CMK (cell line): ENCODE data around the gene DKKL1.

ENCODE experiments used
- DNase-seq: peaks from one replicate; pipeline ENCODE4 v3.0.0-alpha.2; 2010; ENCODE audit warnings: low read depth

The DKKL1 gene

GRCh38 chr19:49338023-49338677 is 25.5 kb upstream of the DKKL1 start:
- no peak for DNase-seq

DNA sequence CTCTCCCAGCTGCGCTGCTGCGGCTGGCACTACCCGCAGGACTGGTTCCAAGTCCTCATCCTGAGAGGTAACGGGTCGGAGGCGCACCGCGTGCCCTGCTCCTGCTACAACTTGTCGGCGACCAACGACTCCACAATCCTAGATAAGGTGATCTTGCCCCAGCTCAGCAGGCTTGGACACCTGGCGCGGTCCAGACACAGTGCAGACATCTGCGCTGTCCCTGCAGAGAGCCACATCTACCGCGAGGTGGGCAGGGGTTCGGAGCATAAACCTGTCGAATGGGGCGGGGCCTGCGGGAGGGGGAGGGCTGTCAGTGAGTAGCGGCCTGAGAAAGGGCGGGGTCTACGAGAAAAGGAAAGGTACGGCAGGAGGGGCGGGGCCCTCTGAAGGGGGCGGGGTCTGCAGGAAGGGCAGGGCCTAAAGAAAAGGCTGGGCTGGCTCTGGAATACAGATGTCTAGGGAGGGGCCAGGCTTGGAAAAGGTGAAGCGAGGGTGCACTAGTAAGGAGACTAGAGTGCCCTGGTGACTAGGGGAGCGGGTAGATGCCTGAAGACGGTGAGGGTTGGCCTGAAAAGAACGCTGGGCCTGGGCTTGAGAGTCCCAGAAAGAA is 24.9 kb upstream of the DKKL1 start:
- DNase-seq: no peak

GRCh38 chr19:49339301-49340068 is 24.2 kb upstream of the DKKL1 start:
- DNase-seq: no peak

DNA sequence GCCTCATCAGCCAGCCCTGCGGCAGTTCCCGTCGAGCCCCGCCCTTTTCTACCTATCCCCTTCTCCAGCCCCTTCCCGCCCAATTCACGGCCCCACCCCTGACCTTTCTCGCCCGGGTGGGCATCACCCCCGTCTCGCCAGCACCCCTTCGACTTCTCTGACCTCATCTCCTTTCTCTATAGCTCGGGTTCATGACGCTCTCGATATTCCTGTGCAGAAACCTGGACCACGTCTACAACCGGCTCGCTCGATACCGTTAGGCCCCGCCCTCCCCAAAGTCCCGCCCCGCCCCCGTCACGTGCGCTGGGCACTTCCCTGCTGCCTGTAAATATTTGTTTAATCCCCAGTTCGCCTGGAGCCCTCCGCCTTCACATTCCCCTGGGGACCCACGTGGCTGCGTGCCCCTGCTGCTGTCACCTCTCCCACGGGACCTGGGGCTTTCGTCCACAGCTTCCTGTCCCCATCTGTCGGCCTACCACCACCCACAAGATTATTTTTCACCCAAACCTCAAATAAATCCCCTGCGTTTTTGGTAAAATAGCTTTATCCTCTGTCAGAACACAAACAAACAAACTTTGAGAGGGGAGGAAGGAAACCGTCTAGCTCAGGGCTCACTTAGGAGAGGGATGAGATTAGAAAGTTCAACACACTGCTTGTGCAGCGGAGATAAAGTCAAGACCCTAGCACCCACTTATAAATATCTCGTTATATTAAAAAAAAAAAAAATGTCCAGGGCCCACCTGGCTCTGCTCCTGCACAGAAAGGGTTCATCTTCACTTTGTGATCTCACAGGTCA is 23.4 kb upstream of the DKKL1 start:
- no peak for DNase-seq

DNA sequence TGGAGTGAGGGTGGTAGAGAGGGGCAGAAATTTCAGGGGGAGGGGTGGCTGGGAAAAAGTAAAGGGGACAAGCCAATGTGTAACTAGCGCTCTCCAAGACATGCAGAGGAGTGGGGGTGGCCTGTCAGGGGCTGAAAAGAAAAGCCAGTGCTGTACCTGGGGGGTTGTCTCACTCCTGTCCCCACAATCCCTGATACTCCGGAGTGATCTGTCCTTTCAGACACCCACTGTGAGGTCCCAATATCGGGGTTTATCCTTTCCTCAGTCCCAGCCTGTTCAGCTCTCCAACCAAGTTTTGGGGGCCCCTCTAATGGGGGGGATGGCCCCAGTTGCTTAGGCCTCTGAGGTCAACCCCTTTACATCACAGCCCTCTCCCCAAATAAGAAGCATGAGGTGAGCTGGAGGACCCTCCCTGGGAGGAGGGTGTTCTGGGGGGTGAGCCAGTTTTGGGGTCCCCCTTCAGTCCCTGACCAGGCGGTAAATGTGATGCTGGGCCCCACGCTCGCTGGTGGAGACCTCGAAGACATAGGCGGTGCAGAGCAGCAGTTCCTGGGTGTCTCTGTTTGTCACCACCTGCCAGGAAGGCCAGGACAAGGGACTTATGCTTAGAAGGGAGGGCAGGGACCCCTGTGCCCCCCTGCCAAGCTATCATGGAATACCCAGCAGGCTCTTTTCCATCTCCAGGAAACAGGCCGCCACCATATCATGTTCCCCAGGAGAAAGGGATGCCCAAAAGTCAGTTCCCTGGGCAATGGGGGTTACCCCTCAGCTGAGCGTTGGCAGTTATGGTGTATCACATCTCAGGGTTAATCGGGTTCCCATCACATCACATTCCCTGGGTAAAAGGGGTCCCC is 22.6 kb upstream of the DKKL1 start:
- no peak for DNase-seq

- no peak for DNase-seq
Observed at GRCh38 chr19:49342291-49342721, 21.4 kb upstream of the DKKL1 start.

DNA sequence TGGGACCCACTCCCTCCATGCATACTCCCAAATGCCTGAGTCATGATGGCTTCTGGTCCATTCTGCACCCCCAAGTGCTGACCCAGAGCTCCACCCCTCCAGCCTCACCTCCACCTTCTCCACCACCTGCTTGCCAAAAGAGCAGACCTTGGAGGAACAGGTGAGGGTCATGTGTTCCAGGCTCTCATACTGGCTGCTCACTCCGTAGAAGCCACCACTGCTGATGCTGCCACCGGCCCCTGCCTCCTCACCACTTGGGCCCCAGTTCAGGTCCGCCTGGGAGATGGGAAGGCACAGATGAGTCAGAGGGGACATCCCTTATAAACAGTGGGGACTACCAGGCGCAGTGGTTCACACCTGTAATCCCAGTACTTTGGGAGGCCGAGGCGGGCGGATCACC is 20.6 kb upstream of the DKKL1 start:
- DNase-seq: no peak

DNA sequence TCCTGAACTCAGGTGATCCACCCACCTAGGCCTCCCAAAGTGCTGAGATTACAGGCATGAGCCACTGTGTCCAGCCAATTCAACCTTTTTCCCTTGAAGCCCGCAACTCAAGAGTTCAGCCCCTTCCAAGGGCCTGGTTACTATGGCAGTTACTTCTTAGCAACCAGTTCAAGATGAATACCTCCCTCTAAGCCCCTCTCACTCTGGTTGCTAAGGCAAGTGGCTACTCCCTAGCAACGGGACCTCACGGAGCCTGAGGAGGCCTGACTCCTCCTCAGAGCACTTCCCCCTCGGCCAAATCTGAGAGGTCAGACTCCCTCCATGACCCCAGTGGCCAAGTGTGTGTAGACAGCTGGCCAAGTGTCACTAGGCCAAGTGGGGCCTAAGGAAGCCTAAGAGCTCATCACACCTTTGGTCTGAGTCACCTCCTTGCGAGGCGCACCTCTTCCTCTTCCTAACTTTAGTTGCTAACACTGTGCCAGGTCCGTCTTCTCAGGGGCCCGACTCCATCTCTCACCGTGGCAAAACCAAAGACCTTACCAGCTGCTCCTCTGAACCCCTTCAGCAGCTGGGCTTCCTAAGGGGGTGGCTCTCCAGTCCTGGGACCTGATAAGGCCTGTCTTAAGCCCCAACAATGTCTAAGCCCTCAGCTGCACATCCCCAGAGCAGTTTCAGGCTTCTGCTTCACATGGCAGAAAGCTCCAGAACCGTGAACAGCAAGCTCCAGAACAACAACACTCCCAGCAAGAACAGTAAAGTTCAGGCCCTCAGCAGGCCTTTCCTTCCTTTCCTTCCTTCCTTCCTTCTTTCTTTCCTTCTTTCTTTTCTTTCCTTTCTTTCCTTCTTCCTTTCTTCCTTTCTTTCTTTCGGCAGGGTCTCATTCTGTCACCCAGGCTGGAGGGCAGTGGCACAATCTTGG is 18.9 kb upstream of the DKKL1 start:
- DNase-seq: no peak

DNA sequence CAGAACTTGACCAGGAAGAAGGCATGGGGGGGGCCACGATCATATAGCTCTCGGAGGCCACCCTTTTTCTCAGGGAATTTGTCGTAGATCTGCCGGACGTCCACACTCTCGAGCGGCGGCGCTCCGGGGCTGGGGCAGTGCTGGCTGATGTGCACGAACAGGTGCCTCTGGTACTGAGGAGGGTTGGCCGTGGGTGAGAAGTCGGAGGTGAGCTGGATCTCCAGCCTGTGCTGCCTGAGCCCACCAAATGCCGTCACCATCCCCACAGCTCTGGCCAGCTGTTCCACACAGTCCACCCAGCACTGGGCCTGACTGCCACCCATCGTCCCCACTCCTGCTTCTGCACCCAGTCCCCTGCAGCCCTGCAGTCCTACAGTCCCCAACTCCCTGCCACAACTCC is 16.5 kb upstream of the DKKL1 start:
- no peak for DNase-seq

- DNase-seq: no peak
Observed at GRCh38 chr19:49347835-49348234, 15.8 kb upstream of the DKKL1 start.

DNA sequence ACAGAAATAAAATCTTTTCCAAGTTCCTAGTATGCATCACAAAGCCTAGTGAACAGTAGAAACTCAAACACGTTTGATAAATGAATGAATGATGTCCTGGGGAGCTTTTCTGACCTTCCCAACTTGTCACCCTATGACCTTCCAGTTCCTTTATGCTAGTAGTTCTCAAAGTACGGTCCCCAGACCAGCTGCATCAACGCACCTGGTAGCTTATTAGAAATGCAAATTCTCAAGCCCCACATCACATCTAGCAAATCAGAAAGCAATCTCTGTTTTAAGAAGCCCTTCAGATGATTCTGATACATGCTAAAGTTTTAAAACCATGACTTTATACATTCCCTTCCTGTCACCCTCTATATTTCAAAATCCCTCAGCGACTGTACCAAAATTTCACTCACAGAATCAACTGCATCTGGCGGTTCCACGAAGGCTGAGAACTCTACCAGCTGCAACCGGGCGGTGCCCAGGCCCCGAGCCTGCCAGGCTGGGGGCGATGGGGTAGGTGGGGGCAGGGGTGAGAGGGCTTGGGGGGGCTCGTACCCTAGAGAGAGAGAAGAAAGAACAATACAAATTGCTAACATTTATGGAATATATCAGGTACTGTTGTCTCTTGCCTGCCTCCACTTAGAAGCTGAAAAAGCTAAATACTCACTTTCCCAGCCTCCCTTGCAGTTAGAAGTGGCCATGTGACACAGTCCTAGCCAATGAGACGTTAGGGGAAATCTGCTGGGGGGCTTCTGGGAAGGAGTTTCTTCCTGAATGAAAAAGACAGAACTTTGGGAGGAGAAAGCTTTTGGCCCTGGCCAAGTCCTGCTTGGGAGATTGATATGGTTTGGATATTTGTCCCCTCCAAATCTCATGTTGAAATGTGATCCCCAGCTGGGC is 15.1 kb upstream of the DKKL1 start:
- no peak for DNase-seq

- DNase-seq: no peak
Observed at GRCh38 chr19:49349567-49349966, 14.1 kb upstream of the DKKL1 start.

- no peak for DNase-seq
Observed at GRCh38 chr19:49355909-49356353, 7.7 kb upstream of the DKKL1 start.

DNA sequence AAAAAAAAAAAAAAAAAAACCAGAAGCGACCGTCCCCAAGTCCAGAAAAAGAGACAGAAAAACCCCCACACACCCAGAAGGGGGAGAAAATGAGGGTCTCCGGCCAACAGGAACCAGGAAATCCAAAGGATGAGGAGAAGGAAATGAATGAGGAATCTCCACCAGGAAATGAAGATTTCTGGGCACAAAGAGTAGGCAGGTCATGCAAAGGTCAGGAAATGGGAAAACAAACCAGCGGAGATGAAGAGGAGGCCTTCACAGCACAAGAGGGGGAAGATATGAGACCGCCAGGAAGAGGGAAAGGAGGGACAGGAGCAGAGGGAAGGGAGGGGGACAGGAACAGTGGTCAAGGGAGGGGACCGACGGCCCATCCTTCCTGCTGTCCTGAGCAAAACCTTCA is 7.3 kb upstream of the DKKL1 start:
- no peak for DNase-seq

DNA sequence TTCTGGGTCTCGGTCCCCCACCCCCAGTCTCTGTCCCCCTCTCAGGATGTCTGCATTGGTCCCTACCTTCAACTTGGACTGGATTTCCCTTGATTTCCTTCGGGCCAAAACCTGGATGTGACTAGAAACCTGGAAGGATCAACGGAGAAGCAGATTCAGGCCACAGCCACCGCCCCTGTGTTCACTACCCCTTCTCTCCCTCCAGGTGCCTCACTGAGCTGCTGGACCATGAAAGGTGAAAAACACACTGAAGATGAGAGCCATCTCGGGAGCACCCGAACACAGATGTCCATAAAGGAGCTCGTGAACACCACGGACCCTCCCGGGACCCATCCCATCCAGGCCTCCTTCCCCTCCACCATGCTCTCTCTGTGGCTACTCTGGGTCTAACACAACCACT is 6.5 kb upstream of the DKKL1 start:
- no peak for DNase-seq

DNA sequence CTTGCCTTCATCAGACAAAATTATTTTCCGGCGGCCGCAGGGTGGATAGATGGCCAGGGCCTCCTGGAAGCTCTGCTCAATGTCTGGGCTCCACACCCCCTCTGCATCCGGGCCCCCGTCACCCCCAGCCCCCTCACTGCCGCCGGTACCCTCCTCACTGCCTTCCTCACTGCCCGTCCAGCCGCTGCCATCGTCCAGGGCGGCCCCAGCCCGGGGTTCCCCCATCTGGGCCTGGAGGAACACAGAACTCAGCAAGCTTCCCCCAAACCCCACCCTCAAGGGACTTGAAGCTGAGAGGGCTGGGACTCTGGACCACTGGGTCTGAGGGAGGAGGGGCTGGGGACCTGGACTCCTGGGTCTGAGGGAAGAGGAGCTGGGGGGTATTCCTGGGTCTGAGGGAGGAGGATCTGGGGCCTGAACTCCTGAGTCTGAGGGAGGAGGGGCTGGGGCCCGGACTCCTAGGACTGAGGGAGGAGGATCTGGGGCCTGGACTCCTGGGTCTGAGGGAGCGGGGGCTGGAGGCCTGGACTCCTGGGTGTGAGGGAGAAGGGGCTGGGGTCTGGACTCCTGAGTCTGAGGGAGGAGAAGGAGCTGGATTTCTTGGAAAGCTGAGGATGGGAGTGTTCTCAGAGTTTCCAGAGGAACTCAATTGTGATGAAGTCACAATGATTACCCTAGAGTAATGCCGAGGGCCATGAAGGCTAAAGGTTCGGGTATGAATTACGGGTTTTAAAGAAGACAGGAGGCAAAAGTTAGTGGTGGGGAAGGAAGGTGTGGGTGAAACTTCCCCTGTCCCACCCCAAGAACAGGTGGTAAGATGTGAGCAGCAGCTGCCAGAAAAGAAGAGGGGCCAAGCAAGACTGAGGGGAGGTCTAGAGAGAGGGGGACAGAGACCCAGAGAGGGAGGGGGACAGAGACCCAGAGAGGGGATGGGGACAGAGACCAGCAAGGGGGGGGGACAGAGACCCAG is 3.5 kb upstream of the DKKL1 start:
- no peak for DNase-seq

GRCh38 chr19:49361438-49362047 is 2.1 kb upstream of the DKKL1 start:
- no peak for DNase-seq
